ENCODE measurements around the gene DNAJB13. TPM values are rescaled to one million over a fixed set of nuclear protein-coding genes. Genes with fewer than 3 reads are reported as not detected.

DNAJB13 gene
- total RNA-seq, 1 experiment from 2014 or later: not detected

GRCh38 chr11:74012074-74012809, 61.4 kb downstream of the DNAJB13 start:
- H4K20me1 ChIP-seq (ENCODE audit: control insufficient read depth, insufficient read depth, insufficient read length): no peaks in the 10 kb centered on the region
- H2BK20ac ChIP-seq (ENCODE audit: low read depth, low read length, poor library complexity, severe bottlenecking): no peak overlapping the region
- WGBS (ENCODE audit: extremely low coverage, insufficient read length, low lambda C conversion rate): no CpG with 5 or more reads among the region's 14 CpGs
- no peaks in the 10 kb centered on the region for H3K23me2 ChIP-seq (ENCODE audit: insufficient read length, low read depth, low read length, poor library complexity, severe bottlenecking)
- Mint-ChIP-seq H3K36me3 (ENCODE audit: insufficient read depth in 1 of 3, low read depth in 3 of 3) (peaks cover 0 to 16% (median 12%) of the 10 kb centered on the region in 3 experiments; a peak in 5 of 7 replicates), H3K9me3 (no peaks in the 10 kb centered on the region), H3K4me3 (no peak overlapping the region), H3K4me1 (peaks cover 11 to 23% of the 10 kb centered on the region in 2 experiments), H3K27me3 (ENCODE audit: low read depth) (no peaks in the 10 kb centered on the region; the same call in 1 of the 2 replicates), H3K27ac (no peak overlapping the region)
- no peak overlapping the region for H2AK5ac ChIP-seq (ENCODE audit: insufficient read length, low read length)
- H3K14ac ChIP-seq (ENCODE audit: insufficient read depth, low read length): no peak overlapping the region
- H2BK15ac ChIP-seq (ENCODE audit: low read depth, low read length): no peak overlapping the region
- DNase-seq: no peak
- H2BK12ac ChIP-seq (ENCODE audit: insufficient read length, low read depth, low read length): no peak overlapping the region
- H3K4ac ChIP-seq (ENCODE audit: low read depth, low read length): no peak overlapping the region
- H3K27me3 ChIP-seq (ENCODE audit: insufficient read depth, low read length): no peaks in the 10 kb centered on the region
- H3K79me2 ChIP-seq (ENCODE audit: insufficient read depth, low read length): no peaks in the 10 kb centered on the region
- H3K23ac ChIP-seq (ENCODE audit: insufficient read length, low read depth, low read length): no peak overlapping the region
- no peak overlapping the region for H3K56ac ChIP-seq (ENCODE audit: insufficient read length, low read depth, low read length)
- H3K9me3 ChIP-seq (ENCODE audit: control insufficient read depth, low read depth, low read length): no peaks in the 10 kb centered on the region
- no peaks in the 10 kb centered on the region for H3K79me1 ChIP-seq (ENCODE audit: insufficient read depth, low read depth, low read length, poor library complexity, severe bottlenecking)
- no peaks in the 10 kb centered on the region for H3K4me1 ChIP-seq (ENCODE audit: insufficient read depth, low read length)
- H3K18ac ChIP-seq (ENCODE audit: insufficient read length, low read depth, low read length): no peak overlapping the region
- H3T11ph ChIP-seq (ENCODE audit: low read length): no peak overlapping the region
- no peak overlapping the region for H2AFZ ChIP-seq (ENCODE audit: low read length)
- H3K4me2 ChIP-seq (ENCODE audit: insufficient read depth, insufficient read length, low read length): no peak overlapping the region
- H2BK5ac ChIP-seq (ENCODE audit: insufficient read length, low read length): no peak overlapping the region
- H4K8ac ChIP-seq (replicated peaks; ENCODE audit: insufficient read length, low read depth, low read length): no peak overlapping the region
- H3K9ac ChIP-seq (ENCODE audit: extremely low read depth, insufficient read length, low read length): no peak overlapping the region
- TF ChIP-seq CTCF (conservative IDR thresholded peaks at IDR 0.05): no peak
- no peak overlapping the region for H4K91ac ChIP-seq (ENCODE audit: insufficient read length, low read depth, low read length)
- H3K27ac ChIP-seq (ENCODE audit: insufficient read length, low read depth, low read length): no peak overlapping the region
- H4K5ac ChIP-seq (ENCODE audit: insufficient read length, low read depth, low read length): no peak overlapping the region
- no peak overlapping the region for H2BK120ac ChIP-seq (ENCODE audit: low read depth, low read length, poor library complexity, severe bottlenecking)

Data from H9 (cell line).